GM18502 (cell line): ENCODE measurements around the gene CASZ1.

Experiments
- ATAC-seq: cut with Tn5 transposase; IDR thresholded peaks from one replicate; pipeline ENCODE4 v1.9.1; 2021; ENCODE audit warnings: mild to moderate bottlenecking; ENCODE audit not compliant: unreplicated experiment, poor library complexity

CASZ1 gene

DNA sequence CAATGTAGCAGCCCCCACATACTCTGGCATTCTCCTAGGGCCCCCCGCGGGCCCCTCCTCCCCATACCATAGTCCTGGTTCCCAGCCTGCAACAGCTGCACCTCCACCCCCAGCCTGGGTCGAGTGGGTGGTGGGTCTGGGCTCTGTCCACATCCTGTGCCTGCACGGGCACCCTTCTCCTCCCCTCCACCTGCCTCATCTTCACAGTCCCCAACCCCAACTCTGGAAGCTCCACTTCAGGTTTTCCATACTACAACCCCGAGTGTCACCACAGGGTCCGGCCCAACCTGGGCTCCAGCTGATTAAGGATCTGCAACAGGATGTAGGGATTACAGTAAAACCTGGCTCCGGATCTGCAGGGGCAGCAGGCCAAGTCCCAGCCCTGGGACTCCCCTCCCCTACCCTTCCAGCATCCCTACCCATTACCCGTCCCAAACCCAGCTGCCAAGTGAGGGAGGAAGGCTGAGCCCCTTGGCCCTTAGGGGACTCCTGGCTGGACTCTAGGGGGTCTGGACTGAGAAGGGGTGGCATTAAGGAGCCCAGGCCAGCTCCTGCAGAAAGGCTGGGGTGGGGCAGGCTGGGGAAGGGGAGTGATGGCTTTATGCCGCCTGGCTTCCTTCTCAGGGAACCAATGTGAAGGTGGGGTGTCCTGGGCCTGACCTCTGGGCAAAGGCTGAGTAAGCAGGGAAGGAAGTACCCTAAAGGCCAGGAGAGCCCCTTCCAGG, 116.8 kb downstream of the CASZ1 start:
- ATAC-seq = no peak

- no peak for ATAC-seq
Measured at GRCh38 chr1:10678852-10679251, 117.6 kb downstream of the CASZ1 start.

DNA sequence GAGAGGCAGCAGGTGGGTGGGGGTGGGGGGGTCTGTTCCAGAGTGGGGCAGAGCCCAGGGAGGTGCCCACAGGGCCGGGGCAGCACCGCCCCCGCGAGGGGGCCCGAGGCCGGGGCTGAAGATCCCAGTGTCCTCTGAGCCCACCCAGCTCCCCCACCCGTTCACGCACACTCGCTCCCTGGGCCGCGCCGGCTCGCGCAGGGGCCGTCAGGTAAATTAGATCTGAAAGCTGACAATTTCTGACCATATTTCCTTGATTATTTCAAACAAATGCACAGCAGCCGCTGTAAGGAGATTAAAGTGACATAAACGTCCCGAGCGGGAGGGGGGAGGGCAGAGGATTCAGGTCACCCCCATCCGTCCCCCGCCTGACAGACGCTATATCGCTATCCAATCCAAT, 118.0 kb downstream of the CASZ1 start:
- no peak for ATAC-seq

- ATAC-seq = no peak
Measured at GRCh38 chr1:10677491-10678391, 118.7 kb downstream of the CASZ1 start.

DNA sequence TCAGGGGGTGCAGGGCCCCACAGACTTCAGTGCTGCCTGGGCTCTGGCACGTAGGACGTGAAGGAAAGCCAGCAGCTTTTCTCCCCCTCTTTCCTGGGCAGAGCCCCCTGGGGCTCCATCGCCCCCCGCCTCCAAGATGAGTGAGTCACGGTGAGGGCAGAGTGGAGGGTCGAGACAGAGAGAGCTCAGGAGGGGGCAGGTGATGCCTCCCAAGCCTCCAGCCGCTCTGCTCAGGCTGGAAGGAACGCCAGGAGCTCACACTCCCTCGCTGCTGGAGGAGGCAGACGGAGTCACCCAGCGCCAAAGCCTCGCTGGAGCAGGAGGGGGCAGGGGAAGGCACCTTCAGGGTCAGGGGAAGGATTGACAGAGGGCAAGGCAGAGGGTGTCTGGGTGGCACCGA, 119.5 kb downstream of the CASZ1 start:
- ATAC-seq = no peak

- ATAC-seq = no peak
Measured at GRCh38 chr1:10675813-10676212, 120.6 kb downstream of the CASZ1 start.

DNA sequence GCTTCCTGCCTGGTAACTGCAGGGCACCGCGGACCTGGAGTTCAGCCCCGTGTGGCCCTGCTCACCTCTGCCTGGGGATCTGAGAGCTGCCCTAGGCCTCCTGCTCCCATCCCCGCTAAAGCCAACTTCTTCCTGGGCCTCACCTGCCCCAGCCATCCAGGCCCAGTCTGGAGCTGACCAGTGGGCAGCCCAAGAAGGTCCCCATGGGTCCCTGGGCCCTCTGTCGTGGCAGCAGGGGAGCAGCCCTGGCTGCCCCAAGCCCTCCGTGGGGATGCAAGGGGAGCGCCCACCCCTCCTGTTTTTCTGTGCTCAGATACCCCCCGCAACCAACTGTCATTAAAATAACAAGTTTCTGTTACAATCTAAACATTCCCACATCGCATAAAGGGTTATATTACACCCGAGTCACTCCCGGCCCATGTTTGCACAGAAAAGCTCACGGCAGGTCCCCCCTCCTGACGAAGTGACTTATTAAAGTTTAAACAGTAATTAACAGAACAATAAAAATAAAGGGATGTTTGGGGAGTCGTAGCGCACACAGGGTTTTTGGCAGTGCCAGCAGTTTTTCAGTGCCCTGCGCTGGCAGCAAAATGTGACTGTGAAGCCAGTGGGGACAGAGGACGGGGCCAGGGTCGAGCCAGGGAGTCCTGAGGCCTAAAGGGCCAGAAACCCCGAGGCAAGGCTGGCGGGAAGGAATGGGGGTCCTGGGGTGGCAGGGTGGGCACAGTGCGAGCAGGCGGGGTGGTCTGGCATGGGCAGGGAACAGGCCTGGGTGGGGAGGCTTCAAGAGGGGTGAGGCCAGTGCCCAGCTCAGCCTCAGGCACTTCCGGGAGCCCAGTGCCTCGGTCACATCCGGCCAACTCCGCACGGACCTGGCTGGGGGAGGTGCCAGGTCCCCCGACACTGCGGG, 121.5 kb downstream of the CASZ1 start:
- no peak for ATAC-seq

- no peak for ATAC-seq
Measured at GRCh38 chr1:10674222-10674621, 122.2 kb downstream of the CASZ1 start.

- ATAC-seq = no peak
Measured at GRCh38 chr1:10673109-10673711, 123.2 kb downstream of the CASZ1 start.

- no peak for ATAC-seq
Measured at GRCh38 chr1:10672343-10673050, 123.9 kb downstream of the CASZ1 start.

DNA sequence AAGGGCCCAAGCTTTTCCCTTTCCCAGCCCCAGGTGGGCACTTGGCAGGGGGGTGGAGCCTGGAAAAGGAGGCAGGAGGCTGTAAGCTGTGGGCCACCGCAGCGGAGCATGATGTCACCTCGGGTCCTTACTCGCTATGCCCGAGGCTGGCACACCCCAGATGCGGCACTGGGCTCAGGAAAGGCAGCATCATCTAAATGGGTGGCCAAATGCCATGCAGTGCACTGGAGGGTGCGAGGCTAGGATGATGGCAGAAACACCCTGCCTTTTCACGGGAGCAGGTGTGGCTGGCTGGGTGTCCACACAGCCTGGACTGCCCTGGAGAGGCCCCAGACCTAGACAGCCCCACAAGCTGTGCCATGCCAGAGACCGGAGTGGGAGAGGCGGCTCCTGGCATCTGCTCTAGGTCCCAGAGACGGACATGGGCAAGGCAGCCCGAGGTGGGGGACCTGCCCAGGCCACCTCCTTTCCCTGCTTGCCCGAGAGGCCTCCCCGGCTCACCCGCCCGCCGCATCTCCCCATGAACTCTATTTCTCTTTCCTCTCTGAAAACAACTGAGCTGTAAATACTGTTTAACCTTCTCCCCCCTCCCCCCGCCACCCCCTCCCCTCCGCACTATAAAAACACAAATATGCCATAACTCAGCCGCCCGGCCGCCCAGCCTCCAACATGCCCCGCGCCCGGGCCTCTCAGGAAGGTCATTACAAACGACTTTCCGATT, 124.7 kb downstream of the CASZ1 start:
- ATAC-seq = no peak

GRCh38 chr1:10671090-10671489, 125.4 kb downstream of the CASZ1 start:
- ATAC-seq = no peak

GRCh38 chr1:10670190-10670589, 126.3 kb downstream of the CASZ1 start:
- ATAC-seq = no peak

DNA sequence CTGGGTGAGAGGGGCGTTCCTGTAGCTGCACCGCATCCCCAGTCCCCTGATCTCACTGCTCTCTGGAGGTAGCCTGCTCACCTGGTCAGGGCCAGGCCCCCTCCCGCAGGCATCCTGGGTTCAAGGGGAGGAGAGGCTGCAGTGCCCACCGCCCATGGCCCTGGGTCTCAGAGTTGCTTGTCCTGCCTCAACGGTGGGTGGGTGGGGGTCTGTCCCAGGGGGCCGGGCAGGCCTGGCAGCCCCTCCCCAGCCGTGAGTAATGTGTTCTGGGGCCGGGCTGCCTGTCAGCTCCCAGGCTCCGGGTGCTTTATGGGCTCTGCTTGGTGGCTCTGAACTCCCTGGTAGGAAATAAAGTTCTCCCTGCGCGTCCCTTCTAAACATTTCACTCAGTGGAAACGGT, 126.9 kb downstream of the CASZ1 start:
- no peak for ATAC-seq

GRCh38 chr1:10667861-10668761, 128.3 kb downstream of the CASZ1 start:
- ATAC-seq = no peak

GRCh38 chr1:10665930-10666850, 130.3 kb downstream of the CASZ1 start:
- ATAC-seq = no peak

GRCh38 chr1:10665226-10665625, 131.2 kb downstream of the CASZ1 start:
- ATAC-seq = no peak
